HG03280 (cell line): ENCODE data around the gene DPH1.
A peak's percentile ranks its signal among the peaks of the same experiment; 100 is the strongest.

Experiments used
- ATAC-seq: cut with Tn5 transposase; IDR thresholded peaks from one replicate; pipeline ENCODE4 v1.9.1; 2021; ENCODE audit warnings: mild to moderate bottlenecking, moderate library complexity; ENCODE audit not compliant: unreplicated experiment

Gene DPH1

DNA sequence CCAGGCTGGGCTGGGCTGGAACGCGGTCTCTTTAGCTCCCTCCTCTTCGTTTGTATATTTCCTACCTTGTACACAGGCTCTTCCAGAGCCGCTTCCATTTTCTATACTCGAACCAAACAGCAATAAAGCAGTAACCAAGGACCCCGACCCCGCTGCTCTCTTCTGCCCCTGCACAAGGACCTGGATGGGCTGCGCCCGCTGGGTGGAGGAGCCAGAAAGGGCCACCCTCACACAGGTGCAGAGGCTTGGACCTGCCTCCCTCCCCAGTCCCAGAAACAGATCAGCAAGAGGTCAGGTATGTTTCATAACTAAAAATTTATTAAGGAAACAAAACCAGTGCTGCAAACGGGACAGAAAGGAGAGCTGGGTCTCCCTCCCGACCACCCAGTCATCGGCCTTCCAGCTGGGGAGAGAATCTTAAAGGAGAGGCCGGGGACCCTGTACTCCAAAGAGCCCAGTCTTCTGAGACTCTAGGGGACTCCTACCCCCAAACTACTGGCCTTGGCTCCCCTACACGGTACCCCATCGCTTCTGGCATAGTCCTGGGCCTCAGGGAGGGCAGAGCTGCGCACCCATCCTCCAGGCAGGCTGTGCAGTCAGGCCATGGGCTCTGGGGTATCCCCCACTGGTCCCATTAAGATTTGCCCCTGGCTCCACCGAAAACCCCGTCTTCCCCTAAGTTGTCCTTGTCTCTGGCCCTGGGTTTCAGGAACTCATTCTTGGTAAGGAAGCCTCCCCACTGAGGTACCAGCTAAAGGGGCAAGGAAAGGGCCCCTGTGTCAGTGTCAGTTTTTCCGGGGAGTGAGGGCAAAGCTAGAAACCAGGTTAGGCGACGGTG, 29.8 kb downstream of the DPH1 start:
- no peak for ATAC-seq

DNA sequence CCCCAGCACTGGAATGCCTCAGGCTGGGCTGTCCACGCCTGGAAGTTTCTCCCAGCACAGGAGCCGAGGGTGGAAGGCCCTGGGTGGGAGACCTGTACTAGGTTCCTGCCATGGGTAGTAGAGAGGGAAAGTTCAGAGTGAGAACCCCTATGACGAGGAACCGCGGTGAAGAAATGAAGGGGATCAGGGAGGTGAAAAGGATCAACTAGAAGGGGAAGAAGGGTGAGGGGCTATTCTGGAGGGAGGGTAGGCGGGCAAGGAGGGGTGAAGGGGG, 30.4 kb downstream of the DPH1 start:
- ATAC-seq = no peak

DNA sequence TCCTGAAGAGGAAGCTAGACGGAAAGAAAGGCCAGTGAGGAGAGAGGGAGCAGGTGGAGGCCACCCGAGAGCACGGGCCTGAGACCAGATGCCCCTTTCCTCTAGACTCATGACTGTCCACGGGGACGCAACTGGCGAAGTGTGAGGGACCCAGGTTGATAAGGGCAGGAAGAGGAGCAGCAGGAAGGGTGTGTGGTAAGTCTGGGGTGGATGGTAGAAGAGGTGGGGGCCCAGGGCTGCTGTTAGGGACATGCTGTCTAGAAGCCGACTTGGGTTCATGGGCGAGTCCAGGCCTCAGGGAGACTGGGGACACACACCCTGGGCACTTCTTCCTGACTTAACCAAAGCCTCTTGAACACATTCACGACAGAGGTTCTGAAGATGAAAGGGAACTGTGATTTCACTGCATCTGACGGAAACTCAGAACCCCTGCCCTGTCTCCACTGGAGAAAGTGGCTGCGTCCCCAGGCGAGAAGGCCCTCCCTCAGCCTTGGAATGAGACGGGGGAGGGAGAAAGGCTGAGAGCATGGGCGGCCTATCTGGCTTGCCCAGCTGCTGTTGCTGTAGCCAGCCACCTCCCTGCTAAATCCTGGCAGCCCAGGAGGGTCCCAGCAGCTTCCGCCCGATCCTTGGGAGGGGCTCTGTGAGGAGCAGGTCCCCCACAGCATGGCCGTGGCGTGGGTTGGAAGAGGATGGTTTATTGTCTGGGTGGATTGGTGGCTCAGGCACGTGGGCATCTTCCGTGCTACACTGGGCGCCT, 30.9 kb downstream of the DPH1 start:
- ATAC-seq = no peak

DNA sequence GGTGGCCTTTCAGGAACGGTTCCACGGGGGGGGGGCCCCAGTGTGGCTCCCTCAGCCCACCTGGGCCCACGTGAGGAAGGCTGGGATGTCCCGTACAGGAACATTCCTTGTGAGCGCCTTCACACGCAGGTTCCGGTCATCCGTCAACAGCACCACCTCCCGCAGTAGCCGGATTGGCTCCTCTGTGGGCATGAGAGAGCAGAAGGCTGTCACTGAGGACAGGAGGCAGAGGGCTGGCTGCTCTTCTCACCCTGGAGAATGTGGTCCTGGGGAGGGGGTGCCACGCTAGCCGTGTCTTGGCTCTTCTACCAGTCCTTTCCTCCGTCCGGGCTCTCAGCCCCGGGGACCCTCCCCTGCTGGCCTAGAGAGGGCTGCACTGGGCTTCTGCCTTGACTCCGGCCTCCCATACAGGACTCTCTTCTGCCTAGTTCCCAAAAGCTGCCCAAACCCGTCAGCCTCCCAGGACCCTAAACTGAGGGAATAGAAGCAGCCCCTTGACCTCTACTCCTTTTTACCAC, 31.5 kb downstream of the DPH1 start:
- no peak for ATAC-seq

DNA sequence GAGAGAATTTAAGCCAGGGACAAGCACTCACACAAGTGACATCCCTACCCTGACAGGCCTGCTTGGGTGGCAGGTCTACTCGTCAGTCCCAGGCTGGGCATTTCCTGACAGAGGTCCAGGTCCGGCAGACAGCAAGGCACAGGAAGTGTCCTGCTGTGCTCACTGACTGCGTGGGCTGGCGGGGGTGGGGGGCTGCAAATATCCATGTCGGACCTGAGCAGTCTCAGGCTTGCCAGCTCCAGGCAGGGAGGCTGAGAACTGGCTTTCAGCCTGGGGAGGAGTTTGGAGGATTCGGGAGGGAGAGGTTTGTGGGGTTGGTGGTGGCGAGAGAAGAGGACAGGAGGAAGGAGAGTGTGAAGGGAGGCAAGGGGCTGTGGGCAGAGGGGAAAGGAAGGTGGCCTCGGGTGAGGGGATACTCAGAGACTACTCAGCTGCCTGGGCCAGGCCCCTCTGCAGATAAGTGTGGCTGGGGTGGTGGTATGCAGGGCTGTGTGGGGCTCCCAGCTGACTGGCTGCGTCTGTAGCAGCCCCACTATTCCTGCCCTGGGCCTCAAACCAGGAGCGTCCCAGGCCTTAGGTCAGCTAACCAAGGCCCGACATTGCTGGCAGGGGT, 32.7 kb downstream of the DPH1 start:
- ATAC-seq = no peak

DNA sequence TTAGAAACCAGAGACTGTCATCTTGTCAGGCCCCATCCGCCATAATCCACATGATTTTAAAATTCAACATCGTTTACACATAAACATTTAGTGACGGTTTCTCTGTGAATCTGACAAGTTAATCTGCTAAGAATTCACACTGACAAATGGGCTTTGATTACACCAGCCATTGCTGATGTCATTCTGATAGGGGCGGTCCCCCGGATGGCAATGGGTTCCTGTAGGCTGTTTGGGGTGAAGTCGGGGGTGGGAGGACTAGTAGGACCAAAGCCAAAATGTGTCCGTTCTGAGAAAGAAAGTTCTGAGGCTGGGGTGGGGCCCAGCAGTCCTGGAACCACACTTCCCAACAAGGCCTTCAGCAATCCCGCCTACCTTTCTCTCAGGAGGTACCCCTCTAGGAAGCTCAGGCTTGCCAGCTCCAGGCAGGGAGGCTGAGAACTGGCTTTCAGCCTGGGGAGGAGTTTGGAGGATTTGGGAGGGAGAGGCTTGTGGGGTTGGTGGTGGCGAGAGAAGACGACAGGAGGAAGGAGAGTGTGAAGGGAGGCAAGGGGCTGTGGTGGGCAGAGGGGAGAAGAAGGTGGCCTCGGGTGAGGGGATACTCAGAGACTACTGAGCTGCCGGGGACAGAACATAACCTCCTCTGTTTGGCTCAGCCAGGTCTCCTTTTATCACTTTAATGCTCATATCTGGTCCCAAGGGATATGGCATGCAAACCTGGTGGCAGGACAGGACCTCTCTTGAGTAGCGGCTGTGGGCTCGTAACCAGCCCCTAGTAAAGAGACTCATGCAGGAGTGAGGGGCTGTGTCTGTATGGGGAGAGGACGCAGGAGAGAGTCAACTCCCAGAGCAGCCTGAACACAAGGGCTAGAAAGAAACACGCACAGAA, 33.6 kb downstream of the DPH1 start:
- ATAC-seq = no peak

DNA sequence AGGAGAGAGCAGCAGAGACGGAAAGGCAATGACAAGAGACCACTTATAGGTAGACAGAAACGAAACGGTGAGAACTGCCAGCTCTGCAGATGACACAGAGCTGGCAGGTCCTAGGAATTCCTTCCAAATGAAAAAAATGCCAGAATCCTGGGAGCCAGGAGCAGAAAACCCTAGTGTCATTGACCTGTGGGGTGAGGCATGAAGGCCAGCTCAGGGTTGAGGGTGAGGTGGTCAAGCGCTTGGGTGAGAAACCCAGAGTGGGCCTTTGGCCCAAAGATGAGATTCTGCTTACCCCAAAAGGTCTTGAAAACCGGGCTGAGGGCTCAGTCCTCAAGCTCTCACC, 34.2 kb downstream of the DPH1 start:
- ATAC-seq = no peak

DNA sequence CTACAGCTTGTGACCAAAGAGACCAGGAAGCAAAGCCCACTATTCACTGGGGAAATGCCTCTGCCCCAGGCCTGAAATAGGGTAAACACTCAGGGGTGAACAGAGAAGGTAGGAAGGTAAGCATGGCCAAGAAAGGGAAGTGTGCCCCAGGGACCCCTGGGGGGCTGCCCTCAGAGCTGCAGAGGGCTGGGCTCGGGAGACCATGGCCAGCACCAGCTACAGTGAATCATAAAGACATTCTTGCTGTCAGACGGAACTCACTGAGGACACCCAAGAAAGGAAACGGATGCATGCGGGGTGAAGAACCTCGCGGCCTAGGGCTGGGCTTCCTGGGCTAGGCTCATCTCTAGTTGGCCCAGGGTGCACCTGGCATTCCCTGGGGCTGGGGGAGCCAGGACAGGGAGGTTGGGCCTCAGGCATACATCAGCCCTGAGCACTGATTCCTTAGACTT, 34.6 kb downstream of the DPH1 start:
- ATAC-seq = no peak

DNA sequence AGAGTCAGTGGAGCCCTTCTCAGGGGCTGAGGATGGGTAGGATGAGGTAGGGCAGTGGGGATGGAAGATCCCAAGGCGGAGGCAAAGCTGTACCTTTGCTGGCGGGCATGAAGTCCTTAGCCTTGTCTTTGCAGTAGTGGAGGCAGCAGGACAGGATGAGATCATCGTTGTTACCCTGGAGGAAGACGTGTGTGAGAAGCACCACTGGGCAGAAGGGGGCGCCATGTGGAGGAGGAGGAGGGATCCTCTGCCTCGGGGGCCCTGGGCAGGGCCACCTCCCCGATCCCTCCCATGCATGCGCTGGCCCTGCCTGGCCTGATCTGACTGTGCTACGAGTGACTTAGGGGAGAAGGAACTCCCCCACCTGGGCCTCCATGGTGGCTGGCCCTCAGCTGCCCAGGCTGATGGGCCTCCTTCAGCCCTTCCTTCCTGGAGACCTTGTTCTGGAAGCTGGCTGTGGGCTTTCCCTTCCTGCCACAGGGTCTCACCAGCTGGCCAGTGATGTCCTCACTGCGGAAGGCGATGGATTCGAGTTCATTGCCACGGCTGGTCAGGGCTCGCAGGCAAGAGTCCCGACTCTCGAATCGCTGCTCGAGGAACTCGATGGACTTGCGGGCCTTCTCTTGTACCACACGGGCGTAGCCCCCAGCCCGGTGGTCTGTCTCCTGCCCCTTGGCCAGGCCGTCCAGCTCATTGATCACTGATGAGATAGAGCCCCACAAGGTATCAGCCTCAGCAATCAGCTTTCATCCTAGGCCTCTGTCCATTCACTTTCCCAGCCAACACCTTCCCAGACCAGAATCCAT, 35.2 kb downstream of the DPH1 start:
- no peak for ATAC-seq

DNA sequence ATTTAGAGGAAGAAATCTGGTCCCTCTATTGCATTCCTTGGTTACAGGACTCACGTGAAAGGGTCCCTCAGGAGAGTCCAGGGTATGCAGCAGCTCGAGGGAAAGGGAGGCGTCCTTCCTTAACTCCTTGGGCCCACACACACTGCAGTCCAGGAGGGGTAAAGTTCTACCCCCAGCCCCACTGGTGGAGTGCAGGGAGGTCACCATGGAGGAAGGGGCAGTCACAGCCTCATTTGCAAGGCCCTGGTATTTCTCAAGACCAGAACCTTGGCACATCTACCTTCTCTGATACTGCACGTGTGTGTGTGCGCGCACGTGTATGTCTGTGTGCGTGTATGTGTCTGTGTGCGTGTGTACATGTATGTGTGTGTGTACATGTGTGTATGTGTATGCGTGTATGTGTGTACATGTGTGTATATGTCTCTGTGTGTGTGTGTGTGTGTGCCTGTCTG, 36.0 kb downstream of the DPH1 start:
- no peak for ATAC-seq

DNA sequence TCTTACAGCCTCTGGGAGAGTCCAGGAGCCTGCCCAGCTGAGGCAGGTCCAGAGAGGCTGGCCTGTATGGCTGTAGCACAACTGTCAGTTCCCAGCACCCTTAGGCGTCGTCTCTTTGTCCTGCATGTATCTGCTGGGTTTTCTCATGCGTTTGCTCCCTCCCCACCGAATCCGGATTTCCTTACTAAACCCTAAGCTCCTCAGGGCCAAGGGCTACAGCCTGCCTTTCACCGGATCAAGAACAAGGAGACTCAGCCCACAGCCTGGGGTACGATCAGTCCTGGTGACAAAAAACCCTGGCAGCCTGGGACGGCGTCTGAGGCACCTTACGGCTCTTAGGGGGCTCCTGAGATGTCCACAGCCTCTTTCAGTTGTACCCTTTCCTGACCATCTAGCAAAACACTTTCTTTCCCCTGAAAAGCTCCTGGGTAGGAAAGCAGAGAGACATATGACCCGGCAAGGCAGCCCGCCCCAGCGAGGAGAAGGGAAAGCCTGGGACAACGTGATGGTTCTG, 37.2 kb downstream of the DPH1 start:
- ATAC-seq = no peak

DNA sequence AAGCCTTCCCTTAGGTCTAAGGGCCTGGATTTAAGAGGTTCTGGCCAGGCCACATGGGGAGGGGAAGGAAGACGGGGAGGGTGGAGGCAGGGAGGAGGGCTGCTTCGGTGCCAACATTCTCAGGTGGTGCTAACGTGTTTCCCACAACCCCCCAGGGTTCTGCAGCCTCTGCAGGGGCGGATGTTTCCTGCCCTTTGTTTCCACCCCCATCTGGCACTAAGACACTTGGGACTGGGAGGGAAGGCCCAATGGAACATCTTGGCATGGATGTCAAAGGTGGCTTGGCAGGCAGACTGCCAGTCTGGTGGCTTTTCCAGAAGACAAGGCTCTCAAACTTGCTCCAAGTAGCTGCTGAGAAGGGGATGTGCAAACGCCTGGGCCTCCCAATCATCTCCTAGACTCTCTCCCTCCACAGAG, 37.7 kb downstream of the DPH1 start:
- no peak for ATAC-seq

DNA sequence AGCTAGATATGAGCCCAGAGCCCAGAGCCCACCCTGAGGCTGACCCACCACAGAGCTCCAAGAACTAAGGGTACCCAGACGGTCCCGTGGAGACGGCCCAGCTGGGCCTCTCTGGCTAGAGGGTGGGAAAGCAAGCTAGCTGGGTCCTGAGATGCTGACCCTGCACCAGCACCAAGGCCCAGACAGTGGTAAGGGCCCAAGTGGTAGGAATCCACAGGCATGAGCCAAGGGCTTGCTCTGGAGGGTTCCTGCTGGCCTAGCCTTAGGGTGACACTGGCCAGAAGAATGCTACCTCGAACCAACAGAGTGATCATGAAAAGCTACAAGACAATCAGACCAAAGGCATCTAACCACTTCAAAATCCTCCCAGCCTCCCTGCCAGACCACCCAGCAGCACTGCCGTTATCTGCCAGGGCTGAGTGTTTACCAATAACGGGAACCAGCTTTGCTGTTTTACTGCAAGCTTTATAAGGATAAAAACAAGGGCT, 38.1 kb downstream of the DPH1 start:
- ATAC-seq = no peak

DNA sequence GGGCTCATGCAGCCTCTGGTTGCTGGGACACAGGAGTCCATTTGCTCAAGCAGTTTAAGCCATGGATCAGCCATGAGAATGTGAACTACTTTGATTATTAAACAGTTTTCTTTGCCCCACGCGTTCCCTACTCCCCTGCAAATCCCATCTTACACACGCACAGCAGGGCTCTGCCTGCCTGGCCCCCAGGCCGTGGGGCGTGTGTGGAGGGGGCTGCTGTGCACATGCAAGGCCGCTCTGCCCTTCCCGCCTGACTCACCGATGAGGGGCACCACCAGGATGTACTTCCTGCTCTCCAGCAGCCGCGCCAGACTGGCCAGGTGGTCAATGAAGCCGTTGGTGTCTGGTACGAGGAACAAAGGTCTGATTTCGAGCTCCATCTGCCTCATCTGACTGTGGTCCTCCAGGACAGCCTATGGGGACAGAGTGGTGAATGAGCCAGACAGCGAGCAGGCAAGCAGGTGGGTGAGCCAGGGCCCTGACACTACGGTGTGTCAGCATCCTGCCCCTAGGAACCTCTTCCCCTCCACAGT, 38.6 kb downstream of the DPH1 start:
- no peak for ATAC-seq

DNA sequence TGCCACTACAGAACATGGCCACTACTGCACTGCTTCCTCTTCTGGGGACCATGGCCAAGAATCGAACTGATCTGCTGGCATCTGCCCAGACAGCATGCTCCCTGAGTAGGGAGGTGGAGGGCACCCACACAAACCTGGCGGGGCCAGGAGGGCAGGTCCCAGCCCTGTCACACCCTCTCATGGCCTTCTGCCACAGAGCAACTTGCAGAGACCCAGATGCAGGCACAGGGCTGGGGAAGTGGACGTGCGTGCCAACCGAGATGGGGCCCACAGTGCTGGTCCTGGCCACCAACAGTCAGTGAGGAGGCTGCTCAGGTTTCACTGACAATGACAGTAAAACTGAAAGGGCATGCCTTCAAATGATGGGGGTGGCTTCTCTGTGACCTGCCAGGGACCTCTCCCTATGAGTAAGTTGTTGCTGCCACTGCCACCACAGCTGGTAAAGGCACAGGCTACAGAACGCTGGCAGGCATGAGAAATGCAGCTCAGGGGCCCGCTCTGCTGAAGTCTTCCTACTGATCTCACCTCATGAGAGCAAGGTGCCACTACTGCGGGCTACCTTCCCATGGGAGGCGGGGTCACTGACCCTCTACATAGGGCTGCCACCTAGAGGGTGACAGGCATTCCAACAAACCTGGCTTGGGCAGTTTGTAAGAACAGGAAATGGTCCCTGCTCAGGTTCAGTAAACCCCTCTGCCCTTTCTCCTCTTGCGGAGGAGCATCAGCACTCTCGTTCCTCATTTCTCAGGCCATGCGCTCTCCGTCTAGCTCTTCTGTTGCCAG, 40.5 kb downstream of the DPH1 start:
- ATAC-seq = peak; percentile 75

DNA sequence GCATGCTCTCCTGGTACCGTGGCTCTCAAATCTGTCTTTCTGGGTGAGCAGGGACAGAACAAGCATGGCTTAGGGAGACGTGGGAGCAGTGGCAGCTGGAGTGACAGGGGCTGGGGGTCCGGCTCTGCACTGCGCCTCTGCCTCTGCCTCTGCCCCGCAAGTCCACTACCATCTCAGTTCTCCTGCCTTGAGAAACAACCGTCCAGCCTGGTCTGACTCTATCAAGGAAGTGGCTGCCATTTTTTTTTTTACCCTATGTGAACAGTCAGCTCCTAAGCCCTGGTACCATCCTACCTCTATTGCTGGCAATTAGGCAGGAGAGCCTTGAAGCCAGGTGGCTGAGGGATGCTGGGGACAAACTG, 41.1 kb downstream of the DPH1 start:
- ATAC-seq = no peak

DNA sequence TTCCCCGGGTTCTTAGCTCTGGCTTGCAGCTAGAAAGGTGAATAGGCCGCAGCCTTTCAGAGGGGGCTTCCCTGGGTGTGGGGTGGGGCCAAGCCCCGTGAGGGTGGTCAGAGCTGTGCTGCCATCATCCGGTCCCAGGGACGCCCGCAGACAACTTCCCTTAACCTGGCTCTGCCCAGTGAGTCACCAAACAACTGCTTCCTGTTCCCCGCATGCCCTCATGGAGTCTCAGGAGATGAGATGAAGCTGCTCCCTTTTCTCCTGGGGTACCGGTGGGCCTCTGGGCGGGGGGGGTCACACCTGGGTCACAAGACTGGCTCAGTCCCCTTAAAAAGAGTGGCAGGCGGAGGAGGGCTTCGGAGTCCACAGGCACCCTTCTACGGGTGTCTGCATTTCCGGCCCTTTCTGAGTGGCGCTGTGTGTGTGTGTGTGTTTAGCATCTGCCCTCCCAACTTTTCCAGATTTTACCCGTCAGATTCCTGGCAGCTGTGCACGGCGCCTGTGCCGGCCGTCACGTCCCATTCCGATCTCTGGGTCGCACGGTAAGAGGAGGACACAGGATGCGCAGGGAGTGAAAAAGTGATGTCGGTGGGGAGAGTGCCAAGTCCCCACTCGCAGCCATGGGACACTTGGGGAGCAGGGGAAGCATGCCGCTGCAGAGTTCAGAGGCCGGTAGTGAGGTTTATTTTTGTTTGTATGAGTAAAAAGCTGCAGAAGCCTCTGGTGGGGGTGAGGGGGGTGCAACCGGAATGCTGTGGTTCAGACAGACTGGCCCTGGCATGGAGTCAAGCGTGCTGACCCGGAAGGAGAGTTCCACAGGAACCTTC, 41.7 kb downstream of the DPH1 start:
- no peak for ATAC-seq

DNA sequence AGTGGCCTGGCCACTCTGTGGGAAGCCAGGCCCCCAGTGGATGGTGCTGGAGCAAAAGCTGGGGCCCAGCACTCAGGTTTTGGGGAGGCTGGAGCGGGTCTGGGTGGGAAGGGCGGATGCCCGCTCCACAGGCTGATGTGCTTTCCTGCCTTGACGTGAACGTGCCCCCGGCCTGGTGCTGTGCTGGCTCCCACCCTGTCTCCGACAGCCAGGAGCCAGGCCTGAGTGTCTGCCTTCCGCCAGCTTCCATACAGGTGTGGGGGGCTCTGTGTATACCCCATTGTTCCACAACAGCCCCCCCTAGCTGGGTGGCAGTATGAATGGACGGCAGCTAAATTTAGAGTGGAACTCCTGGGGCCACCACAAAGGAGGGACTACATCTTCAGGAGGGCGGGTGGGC, 45.0 kb downstream of the DPH1 start:
- no peak for ATAC-seq
